WERI-Rb-1 (cell line): Measurements from ENCODE around the gene DPP3.
A peak's percentile ranks its signal among the peaks of the same experiment; 100 is the strongest.
"Not testable (repeated sequence)": the region's sequence is repeated elsewhere in the genome, so short reads cannot be mapped to it uniquely, and the experiment has no call there.

Source experiments
- DNase-seq: peaks from one replicate; pipeline ENCODE4 v3.0.0-alpha.2; 2020
- H3K27ac ChIP-seq: fragments of 250-450 bp; sonication (Bioruptor Pico); 2 replicates; pipeline ENCODE4 v1.5.1; 2020; ENCODE audit warnings: mild to moderate bottlenecking, moderate library complexity
- H3K27me3 ChIP-seq: fragments of 250-450 bp; sonication (Bioruptor Pico); 2 replicates; pipeline ENCODE4 v1.5.1; 2021; ENCODE audit warnings: mild to moderate bottlenecking, low read depth, moderate library complexity; ENCODE audit not compliant: insufficient read depth, severe bottlenecking
- H3K36me3 ChIP-seq: fragments of 250-450 bp; sonication (Bioruptor Pico); 2 replicates; pipeline ENCODE4 v1.5.1; 2020; ENCODE audit warnings: mild to moderate bottlenecking, moderate library complexity
- H3K4me3 ChIP-seq: 2 replicates; pipeline ENCODE4 v1.5.1; 2011; ENCODE audit warnings: low read depth, mild to moderate bottlenecking, control low read depth, low read length
- H3K9me3 ChIP-seq: fragments of 250-450 bp; sonication (Bioruptor Pico); 2 replicates; pipeline ENCODE4 v1.5.1; 2021; ENCODE audit warnings: mild to moderate bottlenecking, moderate library complexity; ENCODE audit not compliant: severe bottlenecking
- TF ChIP-seq, protein P1 (sequence below): IDR thresholded peaks from 2 replicates; pipeline ENCODE4 v1.5.1; 2011; ENCODE audit warnings: low read depth, mild to moderate bottlenecking, control low read depth, inconsistent platforms, low read length

Gene DPP3, protein sequence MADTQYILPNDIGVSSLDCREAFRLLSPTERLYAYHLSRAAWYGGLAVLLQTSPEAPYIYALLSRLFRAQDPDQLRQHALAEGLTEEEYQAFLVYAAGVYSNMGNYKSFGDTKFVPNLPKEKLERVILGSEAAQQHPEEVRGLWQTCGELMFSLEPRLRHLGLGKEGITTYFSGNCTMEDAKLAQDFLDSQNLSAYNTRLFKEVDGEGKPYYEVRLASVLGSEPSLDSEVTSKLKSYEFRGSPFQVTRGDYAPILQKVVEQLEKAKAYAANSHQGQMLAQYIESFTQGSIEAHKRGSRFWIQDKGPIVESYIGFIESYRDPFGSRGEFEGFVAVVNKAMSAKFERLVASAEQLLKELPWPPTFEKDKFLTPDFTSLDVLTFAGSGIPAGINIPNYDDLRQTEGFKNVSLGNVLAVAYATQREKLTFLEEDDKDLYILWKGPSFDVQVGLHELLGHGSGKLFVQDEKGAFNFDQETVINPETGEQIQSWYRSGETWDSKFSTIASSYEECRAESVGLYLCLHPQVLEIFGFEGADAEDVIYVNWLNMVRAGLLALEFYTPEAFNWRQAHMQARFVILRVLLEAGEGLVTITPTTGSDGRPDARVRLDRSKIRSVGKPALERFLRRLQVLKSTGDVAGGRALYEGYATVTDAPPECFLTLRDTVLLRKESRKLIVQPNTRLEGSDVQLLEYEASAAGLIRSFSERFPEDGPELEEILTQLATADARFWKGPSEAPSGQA

DNA sequence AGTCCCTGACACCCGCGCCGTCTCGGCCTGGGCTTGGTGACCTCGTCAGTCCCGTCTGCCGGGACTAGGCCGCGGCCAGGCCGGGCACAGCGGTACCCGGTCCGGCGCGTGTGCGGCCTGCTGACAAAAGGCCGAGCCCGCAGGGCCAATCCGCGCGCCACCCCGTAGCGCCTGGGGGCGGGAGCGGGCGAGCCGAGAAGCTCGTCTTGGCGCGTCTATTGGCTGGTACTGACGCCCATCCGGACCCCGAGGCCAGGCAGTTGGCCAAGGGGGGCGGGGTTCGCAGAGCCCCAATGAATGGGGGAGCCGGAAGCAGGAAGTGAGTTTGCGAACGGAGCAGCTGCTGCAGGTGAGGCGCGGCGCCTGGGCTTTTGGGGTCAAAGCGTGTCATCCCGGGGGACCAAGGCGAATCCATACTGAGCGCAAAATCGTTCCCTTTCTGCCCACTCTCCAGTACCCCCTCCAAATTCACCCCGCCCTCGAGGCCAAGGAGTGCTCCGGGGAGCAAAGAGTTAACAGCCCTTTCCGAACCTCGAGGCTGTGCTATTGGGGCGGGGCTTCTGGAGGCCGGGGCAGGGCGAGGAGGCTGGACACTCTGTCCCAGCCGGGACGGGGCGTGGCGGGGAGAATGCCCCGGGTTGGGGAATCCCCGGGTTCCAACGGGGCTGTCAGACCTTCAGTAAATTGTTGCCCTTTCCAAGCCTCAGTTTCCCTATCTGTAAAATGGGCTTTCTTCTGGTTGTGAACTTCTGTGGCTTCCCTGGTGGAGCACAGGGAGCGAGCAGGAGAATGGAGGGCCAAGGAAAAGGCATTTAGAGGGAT lies at the start of gene DPP3:
DPP3 (plus strand) TSS at position 318 of the 822 bp plus-strand sequence. CDS start 1,767 bp downstream, outside the sequence.
- peak within 1 kb of the TSS; percentile 91 for H3K27ac ChIP-seq
- TF ChIP-seq, protein P1, sequence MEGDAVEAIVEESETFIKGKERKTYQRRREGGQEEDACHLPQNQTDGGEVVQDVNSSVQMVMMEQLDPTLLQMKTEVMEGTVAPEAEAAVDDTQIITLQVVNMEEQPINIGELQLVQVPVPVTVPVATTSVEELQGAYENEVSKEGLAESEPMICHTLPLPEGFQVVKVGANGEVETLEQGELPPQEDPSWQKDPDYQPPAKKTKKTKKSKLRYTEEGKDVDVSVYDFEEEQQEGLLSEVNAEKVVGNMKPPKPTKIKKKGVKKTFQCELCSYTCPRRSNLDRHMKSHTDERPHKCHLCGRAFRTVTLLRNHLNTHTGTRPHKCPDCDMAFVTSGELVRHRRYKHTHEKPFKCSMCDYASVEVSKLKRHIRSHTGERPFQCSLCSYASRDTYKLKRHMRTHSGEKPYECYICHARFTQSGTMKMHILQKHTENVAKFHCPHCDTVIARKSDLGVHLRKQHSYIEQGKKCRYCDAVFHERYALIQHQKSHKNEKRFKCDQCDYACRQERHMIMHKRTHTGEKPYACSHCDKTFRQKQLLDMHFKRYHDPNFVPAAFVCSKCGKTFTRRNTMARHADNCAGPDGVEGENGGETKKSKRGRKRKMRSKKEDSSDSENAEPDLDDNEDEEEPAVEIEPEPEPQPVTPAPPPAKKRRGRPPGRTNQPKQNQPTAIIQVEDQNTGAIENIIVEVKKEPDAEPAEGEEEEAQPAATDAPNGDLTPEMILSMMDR: no peak
- peak within 1 kb of the TSS; percentile 94 for H3K4me3 ChIP-seq
- DNase-seq: peak; percentile 97
- H3K9me3 ChIP-seq: no peaks in the 10 kb centered on the region
- peaks cover 29% of the 10 kb centered on the region for H3K36me3 ChIP-seq
- no peaks in the 10 kb centered on the region for H3K27me3 ChIP-seq

DNA sequence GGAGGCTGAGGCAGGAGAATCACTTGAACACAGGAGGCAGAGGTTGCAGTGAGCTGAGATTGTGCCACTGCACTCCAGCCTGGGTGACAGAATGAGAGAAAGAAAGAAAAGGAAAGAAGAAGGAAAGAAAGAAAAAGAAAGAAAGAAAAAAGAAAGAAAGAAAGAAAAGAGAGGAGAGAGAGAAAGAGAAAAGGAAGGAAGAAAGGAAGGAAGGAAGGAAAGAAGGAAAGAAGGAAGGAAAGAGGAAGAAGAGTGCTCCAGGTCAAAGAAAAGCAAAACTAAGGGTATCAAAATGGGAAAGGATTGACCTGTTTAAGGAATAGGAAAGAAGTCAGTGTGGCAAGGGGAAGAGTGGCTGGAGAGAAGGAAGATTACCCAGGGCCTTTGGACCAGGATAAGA lies 48.9 kb upstream of the DPP3 start:
- not testable (repeated sequence) for H3K4me3 ChIP-seq, H3K9me3 ChIP-seq, DNase-seq, H3K27ac ChIP-seq, H3K27me3 ChIP-seq
- H3K36me3 ChIP-seq: peaks cover 22% of the 10 kb centered on the region

DNA sequence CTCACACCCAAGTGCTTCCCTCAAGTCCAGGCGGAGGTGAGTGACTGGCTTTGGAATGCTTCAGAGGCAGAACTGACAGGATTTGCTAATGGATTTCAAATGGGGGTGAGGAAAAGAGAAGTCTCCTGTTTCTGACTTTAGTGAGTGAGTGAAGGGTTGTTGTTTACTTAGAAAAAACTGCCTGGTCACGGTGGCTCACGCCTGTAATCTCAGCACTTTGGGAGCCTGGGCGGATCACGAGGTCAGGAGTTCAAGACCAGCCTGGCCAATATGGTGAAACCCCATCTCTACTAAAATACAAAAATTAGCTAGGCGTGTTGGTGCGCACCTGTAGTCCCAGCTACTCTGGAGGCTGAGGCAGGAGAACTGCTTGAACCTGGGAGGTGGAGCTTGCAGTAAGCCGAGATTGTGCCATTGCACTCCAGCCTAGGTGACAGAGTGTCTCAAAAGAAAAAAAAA lies 48.3 kb upstream of the DPP3 start:
- H3K9me3 ChIP-seq, H3K4me3 ChIP-seq, DNase-seq, H3K27ac ChIP-seq, H3K27me3 ChIP-seq: not testable (repeated sequence)
- H3K36me3 ChIP-seq: peaks cover 28% of the 10 kb centered on the region

DNA sequence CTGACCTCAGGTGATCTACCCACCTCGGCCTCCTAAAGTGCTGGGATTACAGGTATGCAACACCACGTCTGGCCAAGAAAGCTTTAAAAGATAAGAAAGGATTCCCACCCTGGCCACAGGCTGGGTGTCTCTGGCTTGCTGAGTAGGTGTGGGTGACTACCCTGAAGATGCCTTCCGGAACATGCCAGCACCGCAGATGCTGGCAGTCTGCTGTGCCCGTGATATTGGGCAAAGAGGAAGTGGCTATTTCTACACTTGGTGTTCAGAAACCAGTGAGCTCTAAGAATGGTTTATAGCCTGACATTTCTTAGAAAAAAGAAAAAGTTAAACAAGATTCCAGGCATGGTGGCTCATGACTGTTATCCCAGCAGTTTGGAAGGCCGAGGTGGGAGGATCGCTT lies 47.6 kb upstream of the DPP3 start:
- Histone ChIP-seq H3K36me3 (peaks cover 33% of the 10 kb centered on the region), H3K9me3 (no peaks in the 10 kb centered on the region), H3K27ac (no peak overlapping the region), H3K4me3 (no peak overlapping the region), H3K27me3 (no peaks in the 10 kb centered on the region)
- no peak for DNase-seq
- TF ChIP-seq, protein P1: no peak

DNA sequence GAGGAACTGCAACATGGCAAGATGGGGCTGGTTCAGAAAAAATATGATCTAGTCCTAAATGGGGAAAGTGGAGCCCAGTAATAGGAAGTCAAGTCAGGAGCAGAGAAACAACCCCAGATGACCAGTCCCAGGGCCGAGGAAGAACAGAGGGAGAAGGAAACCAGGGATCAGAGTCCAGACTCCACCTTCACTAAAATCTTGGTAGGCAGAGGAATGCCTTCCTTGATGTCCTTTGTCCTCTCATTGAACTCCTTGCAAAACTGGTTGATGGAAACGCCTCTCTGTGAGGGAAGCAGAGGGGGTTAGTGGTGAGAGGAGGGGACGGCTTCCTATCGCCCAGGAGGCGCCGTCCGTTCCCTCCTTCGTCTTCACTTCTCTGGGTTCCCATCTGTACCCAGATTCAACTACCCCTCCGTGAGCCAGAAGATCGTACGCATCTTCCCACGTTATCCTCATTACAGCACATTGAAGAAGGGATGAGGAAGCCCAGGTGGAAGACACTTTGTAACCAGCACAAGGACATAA lies 42.2 kb upstream of the DPP3 start:
- Histone ChIP-seq H3K36me3 (peaks cover 30% of the 10 kb centered on the region), H3K9me3 (no peaks in the 10 kb centered on the region), H3K27me3 (no peaks in the 10 kb centered on the region), H3K27ac (peak overlapping the region; percentile 91), H3K4me3 (peak overlapping the region; percentile 83)
- TF ChIP-seq, protein P1: no peak
- DNase-seq: no peak
